Hepatocyte (in vitro differentiated cells): ENCODE data around the gene STXBP4. TPM values are rescaled to one million over a fixed set of nuclear protein-coding genes. Genes with fewer than 3 reads are reported as not detected.

Experiments used
- DNase-seq: peaks from one replicate; pipeline ENCODE4 v3.0.0-alpha.2; 2016; ENCODE audit warnings: low spot score
- H2AFZ ChIP-seq: fragments of 200-600 bp; sonication (generic); 2 replicates; pipeline ENCODE4 v1.6.0; 2016; ENCODE audit warnings: antibody characterized with exemption, mild to moderate bottlenecking
- H3K27ac ChIP-seq: fragments of 200-600 bp; sonication (generic); 2 replicates; pipeline ENCODE4 v1.5.1; 2016; ENCODE audit warnings: mild to moderate bottlenecking
- H3K27me3 ChIP-seq: fragments of 200-600 bp; sonication (generic); 2 replicates; pipeline ENCODE4 v1.6.1; 2016
- H3K36me3 ChIP-seq: fragments of 200-600 bp; sonication (generic); replicated peaks from 2 replicates; pipeline ENCODE4 v1.5.1; 2016; ENCODE audit warnings: low read depth; ENCODE audit not compliant: insufficient read depth
- H3K4me1 ChIP-seq: fragments of 200-600 bp; sonication (generic); 2 replicates; pipeline ENCODE4 v1.5.1; 2016; ENCODE audit warnings: mild to moderate bottlenecking, moderate library complexity; ENCODE audit not compliant: insufficient read depth
- H3K4me2 ChIP-seq: fragments of 200-600 bp; sonication (generic); 2 replicates; pipeline ENCODE4 v1.6.0; 2016
- H3K4me3 ChIP-seq: fragments of 200-600 bp; sonication (generic); 2 replicates; pipeline ENCODE4 v1.5.1; 2016; ENCODE audit warnings: mild to moderate bottlenecking
- H3K79me2 ChIP-seq: fragments of 200-600 bp; sonication (generic); 2 replicates; pipeline ENCODE4 v1.6.0; 2017; ENCODE audit warnings: mild to moderate bottlenecking
- H3K9me2 ChIP-seq: fragments of 200-600 bp; sonication (generic); replicated peaks from 2 replicates; pipeline ENCODE4 v1.6.0; 2017; ENCODE audit warnings: mild to moderate bottlenecking; ENCODE audit not compliant: insufficient read depth
- H3K9me3 ChIP-seq: fragments of 200-600 bp; sonication (generic); 2 replicates; pipeline ENCODE4 v1.5.1; 2016; ENCODE audit warnings: low read depth, mild to moderate bottlenecking
- H4K20me1 ChIP-seq: fragments of 200-600 bp; sonication (generic); 2 replicates; pipeline ENCODE4 v1.6.0; 2016; ENCODE audit warnings: mild to moderate bottlenecking; ENCODE audit not compliant: insufficient read depth, poor library complexity, severe bottlenecking
- CTCF ChIP-seq: fragments of 200-600 bp; sonication (generic); IDR thresholded peaks from 2 replicates; pipeline ENCODE4 v1.5.1; 2016; ENCODE audit warnings: antibody characterized with exemption, mild to moderate bottlenecking; ENCODE audit not compliant: poor library complexity
- EZH2 ChIP-seq: fragments of 200-600 bp; sonication (generic); IDR thresholded peaks from 2 replicates; pipeline ENCODE4 v1.6.1; 2016; ENCODE audit warnings: antibody characterized with exemption, mild to moderate bottlenecking, borderline replicate concordance
- EZH2phosphoT487 ChIP-seq: fragments of 200-600 bp; sonication (generic); IDR thresholded peaks from one replicate; pipeline ENCODE4 v1.6.1; 2018; ENCODE audit warnings: antibody characterized with exemption, mild to moderate bottlenecking, low read depth, moderate library complexity; ENCODE audit not compliant: unreplicated experiment, severe bottlenecking
- whole genome bisulfite sequencing: methylation state at CpG from one replicate; pipeline ENCODE4 v1.1.6; 2016; ENCODE audit warnings: low lambda C conversion rate; ENCODE audit errors: missing lambda C conversion rate; 5-methylcytosine and 5-hydroxymethylcytosine counted together
- polyA plus RNA-seq: library from polyadenylated mRNA; unstranded; fragments of >200 nt; fragmentation: Nextera tagmentation; extraction: Ambion mirVana; gene quantifications from 2 replicates; pipeline ENCODE4 v1.2.1, GENCODE V29; 2016
- total RNA-seq: library from RNA; depleted of rRNA; stranded (reverse); fragments of >200 nt; gene quantifications from 2 replicates; pipeline ENCODE4 v1.2.3, GENCODE V29; 2014

Gene STXBP4
- total and polyA plus RNA-seq, 2 experiments from 2014 or later: 9.0 to 50.1 TPM

GRCh38 chr17:54967621-54968261 is 824 bp upstream of the STXBP4 start:
- peak overlapping the region; percentile 78 for H3K27ac ChIP-seq

GRCh38 chr17:54968988-54969332 is 395 bp downstream of the STXBP4 start:
- WGBS: 1% methylated on average over 13 of the region's 13 CpGs
- no peaks in the 10 kb centered on the region for H3K9me3 ChIP-seq
- H3K4me2 ChIP-seq: peak overlapping the region; percentile 94
- peaks cover 81% of the 10 kb centered on the region for H3K79me2 ChIP-seq
- no peaks in the 10 kb centered on the region for H3K9me2 ChIP-seq
- H2AFZ ChIP-seq: peak overlapping the region; percentile 85
- no peaks in the 10 kb centered on the region for H3K27me3 ChIP-seq
- H4K20me1 ChIP-seq: peaks cover 11% of the 10 kb centered on the region
- peak overlapping the region; percentile 65 for H3K4me3 ChIP-seq
- TF ChIP-seq EZH2phosphoT487: no peak
- TF ChIP-seq EZH2: no peak
- TF ChIP-seq CTCF: no peak
- H3K27ac ChIP-seq: peak overlapping the region; percentile 78
- no peaks in the 10 kb centered on the region for H3K36me3 ChIP-seq
- H3K4me1 ChIP-seq: peaks cover 33% of the 10 kb centered on the region
- DNase-seq: peak; percentile 40

More at GRCh38 chr17:54967621-54968261, 824 bp upstream of the STXBP4 start:
- no peaks in the 10 kb centered on the region for H3K9me3 ChIP-seq
- peak; percentile 50 for DNase-seq
- peak overlapping the region; percentile 65 for H3K4me3 ChIP-seq
- H3K27me3 ChIP-seq: no peaks in the 10 kb centered on the region
- H2AFZ ChIP-seq: peak overlapping the region; percentile 79
- peaks cover 69% of the 10 kb centered on the region for H3K79me2 ChIP-seq
- peaks cover 33% of the 10 kb centered on the region for H3K4me1 ChIP-seq
- H3K9me2 ChIP-seq: no peaks in the 10 kb centered on the region
- peak overlapping the region; percentile 90 for H3K4me2 ChIP-seq
- no peak for TF ChIP-seq EZH2phosphoT487
- TF ChIP-seq EZH2: no peak
- no peak for TF ChIP-seq CTCF
- no peaks in the 10 kb centered on the region for H3K36me3 ChIP-seq
- H4K20me1 ChIP-seq: peaks cover 11% of the 10 kb centered on the region
- WGBS: under 1% methylated on average over 21 of the region's 21 CpGs

- H3K27ac ChIP-seq: peak overlapping the region; percentile 78
- WGBS: 51% methylated on average over 7 of the region's 7 CpGs
- H3K27me3 ChIP-seq: no peaks in the 10 kb centered on the region
- no peak for DNase-seq
- peaks cover 11% of the 10 kb centered on the region for H4K20me1 ChIP-seq
- no peak for TF ChIP-seq CTCF
- peaks cover 86% of the 10 kb centered on the region for H3K79me2 ChIP-seq
- peaks cover 33% of the 10 kb centered on the region for H3K4me1 ChIP-seq
- H2AFZ ChIP-seq: peak overlapping the region; percentile 85
- H3K4me3 ChIP-seq: peak overlapping the region; percentile 65
- H3K36me3 ChIP-seq: no peaks in the 10 kb centered on the region
- H3K4me2 ChIP-seq: peak overlapping the region; percentile 94
- no peaks in the 10 kb centered on the region for H3K9me3 ChIP-seq
- H3K9me2 ChIP-seq: no peaks in the 10 kb centered on the region
Measured at GRCh38 chr17:54969658-54970572, 1.4 kb downstream of the STXBP4 start.
